Esophagus muscularis mucosa (tissue), 4 donors: ENCODE results near the gene ATIC. TPM values are rescaled to one million over a fixed set of nuclear protein-coding genes. Genes with fewer than 3 reads are reported as not detected.

ENCODE experiments used
- DNase-seq: peaks from one replicate; pipeline ENCODE4 v3.0.0-alpha.2; 2017; ENCODE audit errors: extremely low spot score
- H3K27ac ChIP-seq, 4 donors: fragments of 200-600 bp; sonication (generic); replicated peaks in 1 of 4; 1 replicate in 3 of 4; 2 replicates in 1 of 4; pipeline ENCODE4 v1.5.1; 2016 to 2019; ENCODE audit warnings: mild to moderate bottlenecking in 1 of 4
- H3K27me3 ChIP-seq, 4 donors: fragments of 200-600 bp; sonication (generic); one replicate each; pipeline versions ENCODE4 v1.5.1 to v1.6.0; 2016 to 2019
- H3K36me3 ChIP-seq, 4 donors: fragments of 200-600 bp; sonication (generic); one replicate each; pipeline ENCODE4 v1.5.1; 2016 to 2019
- H3K4me1 ChIP-seq, 4 donors: fragments of 200-600 bp; sonication (generic); one replicate each; pipeline ENCODE4 v1.5.1; 2016 to 2019
- H3K4me3 ChIP-seq, 4 donors: fragments of 200-600 bp; sonication (generic); 1 replicate in 2 of 4; 2 replicates in 2 of 4; pipeline ENCODE4 v1.5.1; 2016 to 2019; ENCODE audit warnings: mild to moderate bottlenecking in 4 of 4, moderate library complexity in 1 of 4
- H3K9me3 ChIP-seq, 4 donors: fragments of 200-600 bp; sonication (generic); 1 replicate in 3 of 4; 2 replicates in 1 of 4; pipeline ENCODE4 v1.5.1; 2016 to 2019
- CTCF ChIP-seq, 3 experiments: fragments of 200-600 bp in 2 of 3; fragments of 450-650 bp in 1 of 3; sonication (generic) in 2 of 3; IDR thresholded peaks; one replicate each; pipeline ENCODE4 v1.5.1; 2017 to 2019; ENCODE audit warnings: antibody characterized with exemption in 3 of 3, mild to moderate bottlenecking in 2 of 3, moderate library complexity in 1 of 3
- EP300 ChIP-seq: sonication (generic); formaldehyde crosslinking; IDR thresholded peaks from one replicate; pipeline ENCODE4 v1.6.1; 2017; ENCODE audit warnings: antibody characterized with exemption
- POLR2A ChIP-seq: fragments of 450-650 bp; IDR thresholded peaks from one replicate; pipeline ENCODE4 v1.6.1; 2017; ENCODE audit warnings: antibody characterized with exemption, moderate library complexity, mild to moderate bottlenecking, low read depth
- POLR2AphosphoS5 ChIP-seq, 2 donors: sonication (generic); formaldehyde crosslinking; IDR thresholded peaks; one replicate each; pipeline ENCODE4 v1.6.1; 2017; ENCODE audit warnings: antibody characterized with exemption in 2 of 2
- WGBS: methylation state at CpG from one replicate; pipeline ENCODE4 v1.1.5; 2018; 5-methylcytosine and 5-hydroxymethylcytosine counted together
- intact Hi-C: fragments of 100-400 bp; cut with DNase I; formaldehyde crosslinking; loops from one replicate; pipeline ENCODE4 v1.15.1; 2023
- total RNA-seq, 4 donors: library from RNA; depleted of rRNA; stranded (reverse); fragments of >200 nt; gene quantifications; one replicate each; pipeline versions ENCODE4 v1.1.0 to v1.2.1, GENCODE V29; 2016

Gene ATIC
- total RNA-seq, 4 donors from 2014 or later: 29.1 to 50.8 (median 34.4) TPM

GRCh38 chr2:215277944-215278343, 33.9 kb upstream of the ATIC start:
- H3K27ac ChIP-seq: no peak overlapping the region
- no peaks in the 10 kb centered on the region for H3K9me3 ChIP-seq
- no peaks in the 10 kb centered on the region for H3K36me3 ChIP-seq
- WGBS: 91% methylated on average over 3 of the region's 3 CpGs
- intact Hi-C loops: no loop called here
- no peak overlapping the region for H3K4me3 ChIP-seq
- no peak for TF ChIP-seq POLR2AphosphoS5 (IDR thresholded peaks at IDR 0.05)
- H3K27me3 ChIP-seq: no peaks in the 10 kb centered on the region
- no peaks in the 10 kb centered on the region for H3K4me1 ChIP-seq
- DNase-seq: no peak

- Histone ChIP-seq H3K4me3 (no peak overlapping the region), H3K9me3 (no peaks in the 10 kb centered on the region), H3K36me3 (no peaks in the 10 kb centered on the region), H3K4me1 (no peaks in the 10 kb centered on the region), H3K27me3 (no peaks in the 10 kb centered on the region), H3K27ac (no peak overlapping the region)
- DNase-seq: no peak
- no peak for TF ChIP-seq POLR2AphosphoS5 (IDR thresholded peaks at IDR 0.05)
- TF ChIP-seq POLR2A: no peak
- TF ChIP-seq CTCF (IDR thresholded peaks at IDR 0.05): no peak
- no peak for TF ChIP-seq EP300
- intact Hi-C loops: no loop called here
These were observed 31.5 kb upstream of the ATIC start for GRCh38 chr2:215280326-215280725.

GRCh38 chr2:215283221-215283620, 28.6 kb upstream of the ATIC start:
- H3K36me3 ChIP-seq: no peaks in the 10 kb centered on the region
- no peak for TF ChIP-seq CTCF (IDR thresholded peaks at IDR 0.05)
- TF ChIP-seq POLR2AphosphoS5 (IDR thresholded peaks at IDR 0.05): no peak
- TF ChIP-seq EP300: no peak
- no peaks in the 10 kb centered on the region for H3K9me3 ChIP-seq
- intact Hi-C loops: no loop called here
- no peak overlapping the region for H3K27ac ChIP-seq
- H3K4me3 ChIP-seq: no peak overlapping the region
- H3K27me3 ChIP-seq: no peaks in the 10 kb centered on the region
- no peaks in the 10 kb centered on the region for H3K4me1 ChIP-seq
- WGBS: 83% methylated on average over 1 of the region's 1 CpG
- no peak for DNase-seq

- intact Hi-C loops: no loop called here
- 74% methylated on average over 2 of the region's 2 CpGs for WGBS
- no peaks in the 10 kb centered on the region for H3K36me3 ChIP-seq
- no peaks in the 10 kb centered on the region for H3K9me3 ChIP-seq
- no peak for TF ChIP-seq EP300
- TF ChIP-seq CTCF (IDR thresholded peaks at IDR 0.05): no peak
- no peak for TF ChIP-seq POLR2A
- TF ChIP-seq POLR2AphosphoS5 (IDR thresholded peaks at IDR 0.05): no peak
- DNase-seq: no peak
- no peaks in the 10 kb centered on the region for H3K27me3 ChIP-seq
- no peak overlapping the region for H3K27ac ChIP-seq
- no peak overlapping the region for H3K4me3 ChIP-seq
- no peaks in the 10 kb centered on the region for H3K4me1 ChIP-seq
These were observed 25.6 kb upstream of the ATIC start for GRCh38 chr2:215286309-215286708.

GRCh38 chr2:215288112-215288815, 23.6 kb upstream of the ATIC start:
- intact Hi-C loops: no loop called here
- 76% methylated on average over 6 of the region's 6 CpGs for WGBS
- Histone ChIP-seq H3K36me3 (no peaks in the 10 kb centered on the region), H3K27me3 (no peaks in the 10 kb centered on the region), H3K27ac (no peak overlapping the region), H3K9me3 (no peaks in the 10 kb centered on the region), H3K4me1 (no peaks in the 10 kb centered on the region), H3K4me3 (no peak overlapping the region)
- DNase-seq: no peak
- TF ChIP-seq CTCF (IDR thresholded peaks at IDR 0.05) (no peak), POLR2AphosphoS5 (IDR thresholded peaks at IDR 0.05) (no peak), POLR2A (no peak), EP300 (no peak)
